OCI-LY3 (cell line): ENCODE results near the gene UBE3B.

Experiments
- H2AFZ ChIP-seq: fragments of 200-600, 300-600 bp; shearing (Covaris generic); 2 replicates; pipeline ENCODE4 v1.6.0; 2014; ENCODE audit warnings: antibody characterized with exemption, low read depth, low read length
- H3K27ac ChIP-seq: fragments of 200-600, 300-600 bp; sonication (generic); 2 replicates; pipeline ENCODE4 v1.5.1; 2014; ENCODE audit warnings: mild to moderate bottlenecking, low read length, moderate library complexity, mixed read lengths
- H3K27me3 ChIP-seq: fragments of 200-600, 300-600 bp; sonication (generic); 2 replicates; pipeline ENCODE4 v1.6.1; 2014; ENCODE audit warnings: low read depth, low read length, mixed read lengths
- H3K36me3 ChIP-seq: fragments of 200-600, 300-600 bp; sonication (generic); replicated peaks from 2 replicates; pipeline ENCODE3; 2014; ENCODE audit warnings: low read depth, low read length, mixed read lengths
- H3K4me1 ChIP-seq: fragments of 300-600, 200-600 bp; sonication (generic); 2 replicates; pipeline ENCODE4 v1.6.1; 2014; ENCODE audit warnings: low read length, mixed read lengths
- H3K4me2 ChIP-seq: fragments of 200-600, 300-600 bp; sonication (generic); 2 replicates; pipeline ENCODE4 v1.6.1; 2014; ENCODE audit warnings: low read length, mixed read lengths
- H3K4me3 ChIP-seq: fragments of 300-600, 200-600 bp; sonication (generic); 2 replicates; pipeline ENCODE4 v1.5.1; 2014; ENCODE audit warnings: antibody characterized with exemption, mild to moderate bottlenecking, low read length, moderate library complexity
- H3K79me2 ChIP-seq: fragments of 300-600, 200-600 bp; shearing (Covaris generic); 2 replicates; pipeline ENCODE4 v1.6.1; 2014; ENCODE audit warnings: mild to moderate bottlenecking, low read length, mixed read lengths
- H3K9ac ChIP-seq: fragments of 300-600, 200-600 bp; shearing (Covaris generic); 2 replicates; pipeline ENCODE4 v1.6.0; 2014; ENCODE audit warnings: mild to moderate bottlenecking, low read length, moderate library complexity
- H3K9me3 ChIP-seq: fragments of 200-600, 300-600 bp; shearing (Covaris generic); 2 replicates; pipeline ENCODE4 v1.6.1; 2014; ENCODE audit warnings: low read length, mixed read lengths; ENCODE audit not compliant: insufficient read depth
- H4K20me1 ChIP-seq: fragments of 200-600, 300-600 bp; sonication (generic); 2 replicates; pipeline ENCODE4 v1.6.1; 2016; ENCODE audit warnings: low read length, mixed read lengths; ENCODE audit not compliant: insufficient read depth
- CTCF ChIP-seq: fragments of 200-600, 300-600 bp; sonication (generic); IDR thresholded peaks from 2 replicates; pipeline ENCODE4 v1.5.1; 2014; ENCODE audit warnings: antibody characterized with exemption, low read length, low read depth
- EZH2phosphoT487 ChIP-seq: fragments of 200-600 bp; shearing (Covaris generic); IDR thresholded peaks from 2 replicates; pipeline ENCODE4 v1.6.1; 2018; ENCODE audit warnings: antibody characterized with exemption, mixed run types, low read depth

Gene UBE3B

GRCh38 chr12:109575683-109576082 is 98.2 kb downstream of the UBE3B start:
- Histone ChIP-seq H3K27me3 (no peaks in the 10 kb centered on the region), H3K4me1 (peaks cover 15% of the 10 kb centered on the region), H4K20me1 (no peaks in the 10 kb centered on the region), H3K36me3 (peaks cover 49% of the 10 kb centered on the region), H2AFZ (no peak overlapping the region), H3K4me3 (no peak overlapping the region), H3K27ac (no peak overlapping the region), H3K9ac (no peak overlapping the region), H3K9me3 (no peaks in the 10 kb centered on the region), H3K4me2 (no peak overlapping the region), H3K79me2 (peaks cover 21% of the 10 kb centered on the region)
- no peak for TF ChIP-seq EZH2phosphoT487
- no peak for TF ChIP-seq CTCF

DNA sequence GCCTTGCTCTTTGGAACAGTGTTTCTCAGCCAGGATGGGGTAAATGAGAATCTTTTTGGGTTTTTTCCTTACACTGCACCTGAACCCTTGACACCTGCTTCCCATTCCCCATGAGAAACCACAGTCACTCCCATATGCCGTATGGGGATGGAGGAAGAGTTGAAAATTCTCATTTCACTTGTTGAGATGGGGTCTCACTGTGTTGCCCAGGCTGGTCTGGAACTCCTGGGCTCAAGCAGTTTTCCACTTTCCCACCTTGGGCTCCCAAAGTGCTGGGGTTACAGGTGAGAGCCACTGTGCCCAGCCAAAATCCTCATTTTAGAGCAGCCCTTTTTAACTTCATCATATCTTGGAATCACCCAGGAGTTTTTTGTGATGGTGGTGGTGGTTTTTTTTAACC is 99.9 kb downstream of the UBE3B start:
- H4K20me1 ChIP-seq, result no peaks in the 10 kb centered on the region
- H3K9me3 ChIP-seq, result no peaks in the 10 kb centered on the region
- TF ChIP-seq EZH2phosphoT487 (no peak), CTCF (no peak)
- no peak overlapping the region for H3K4me2 ChIP-seq
- no peak overlapping the region for H3K9ac ChIP-seq
- no peaks in the 10 kb centered on the region for H3K27me3 ChIP-seq
- H3K4me3 ChIP-seq, result no peak overlapping the region
- peaks cover 15% of the 10 kb centered on the region for H3K4me1 ChIP-seq
- H2AFZ ChIP-seq, result no peak overlapping the region
- peaks cover 21% of the 10 kb centered on the region for H3K79me2 ChIP-seq
- peaks cover 61% of the 10 kb centered on the region for H3K36me3 ChIP-seq
- no peak overlapping the region for H3K27ac ChIP-seq

GRCh38 chr12:109578330-109578927 is 101.0 kb downstream of the UBE3B start:
- no peak overlapping the region for H3K4me2 ChIP-seq
- H3K27ac ChIP-seq, result no peak overlapping the region
- H3K4me1 ChIP-seq, result peaks cover 8% of the 10 kb centered on the region
- H3K9ac ChIP-seq, result no peak overlapping the region
- no peak overlapping the region for H2AFZ ChIP-seq
- H3K36me3 ChIP-seq, result peaks cover 64% of the 10 kb centered on the region
- TF ChIP-seq EZH2phosphoT487, result no peak
- no peak for TF ChIP-seq CTCF
- H3K27me3 ChIP-seq, result no peaks in the 10 kb centered on the region
- H3K4me3 ChIP-seq, result no peak overlapping the region
- no peaks in the 10 kb centered on the region for H4K20me1 ChIP-seq
- H3K79me2 ChIP-seq, result peaks cover 15% of the 10 kb centered on the region
- no peaks in the 10 kb centered on the region for H3K9me3 ChIP-seq

GRCh38 chr12:109579639-109580038 is 102.2 kb downstream of the UBE3B start:
- Histone ChIP-seq H3K9me3 (no peaks in the 10 kb centered on the region), H3K27me3 (no peaks in the 10 kb centered on the region), H3K79me2 (peaks cover 6% of the 10 kb centered on the region), H4K20me1 (no peaks in the 10 kb centered on the region), H3K27ac (no peak overlapping the region), H3K9ac (no peak overlapping the region), H3K4me1 (peaks cover 2% of the 10 kb centered on the region), H3K36me3 (peaks cover 70% of the 10 kb centered on the region), H3K4me2 (no peak overlapping the region), H2AFZ (no peak overlapping the region), H3K4me3 (no peak overlapping the region)
- TF ChIP-seq EZH2phosphoT487, result no peak
- TF ChIP-seq CTCF, result no peak
